Measurements from ENCODE around the gene LHX3. TPM values are rescaled to one million over a fixed set of nuclear protein-coding genes. Genes with fewer than 3 reads are reported as not detected.

LHX3 gene
- polyA plus RNA-seq, 1 donor from 2014 or later, result not detected

GRCh38 chr9:136185066-136185465, 19.9 kb downstream of the LHX3 start:
- H3K9me3 ChIP-seq (ENCODE audit: low read length), result no peaks in the 10 kb centered on the region
- no peak overlapping the region for H3K27ac ChIP-seq (ENCODE audit: low read length)
- H3K27me3 ChIP-seq (ENCODE audit: insufficient read depth, low read depth, low read length), result no peaks in the 10 kb centered on the region
- no peaks in the 10 kb centered on the region for H3K36me3 ChIP-seq (ENCODE audit: insufficient read depth, low read length)
- no peaks in the 10 kb centered on the region for H3K9me2 ChIP-seq (ENCODE audit: insufficient read depth, low read length)
- H2AFZ ChIP-seq (ENCODE audit: low read depth, low read length), result no peak overlapping the region
- no peak overlapping the region for H3K9ac ChIP-seq (ENCODE audit: low read length)
- no peak for TF ChIP-seq EZH2 (IDR thresholded peaks at IDR 0.05; ENCODE audit: borderline replicate concordance, insufficient read depth, low read length, poor library complexity, severe bottlenecking)
- TF ChIP-seq EP300 (conservative IDR thresholded peaks at IDR 0.05; ENCODE audit: poor library complexity, severe bottlenecking), result no peak
- TF ChIP-seq TAF1 (IDR thresholded peaks at IDR 0.05; ENCODE audit: low read depth), result no peak
- TF ChIP-seq, protein P1, sequence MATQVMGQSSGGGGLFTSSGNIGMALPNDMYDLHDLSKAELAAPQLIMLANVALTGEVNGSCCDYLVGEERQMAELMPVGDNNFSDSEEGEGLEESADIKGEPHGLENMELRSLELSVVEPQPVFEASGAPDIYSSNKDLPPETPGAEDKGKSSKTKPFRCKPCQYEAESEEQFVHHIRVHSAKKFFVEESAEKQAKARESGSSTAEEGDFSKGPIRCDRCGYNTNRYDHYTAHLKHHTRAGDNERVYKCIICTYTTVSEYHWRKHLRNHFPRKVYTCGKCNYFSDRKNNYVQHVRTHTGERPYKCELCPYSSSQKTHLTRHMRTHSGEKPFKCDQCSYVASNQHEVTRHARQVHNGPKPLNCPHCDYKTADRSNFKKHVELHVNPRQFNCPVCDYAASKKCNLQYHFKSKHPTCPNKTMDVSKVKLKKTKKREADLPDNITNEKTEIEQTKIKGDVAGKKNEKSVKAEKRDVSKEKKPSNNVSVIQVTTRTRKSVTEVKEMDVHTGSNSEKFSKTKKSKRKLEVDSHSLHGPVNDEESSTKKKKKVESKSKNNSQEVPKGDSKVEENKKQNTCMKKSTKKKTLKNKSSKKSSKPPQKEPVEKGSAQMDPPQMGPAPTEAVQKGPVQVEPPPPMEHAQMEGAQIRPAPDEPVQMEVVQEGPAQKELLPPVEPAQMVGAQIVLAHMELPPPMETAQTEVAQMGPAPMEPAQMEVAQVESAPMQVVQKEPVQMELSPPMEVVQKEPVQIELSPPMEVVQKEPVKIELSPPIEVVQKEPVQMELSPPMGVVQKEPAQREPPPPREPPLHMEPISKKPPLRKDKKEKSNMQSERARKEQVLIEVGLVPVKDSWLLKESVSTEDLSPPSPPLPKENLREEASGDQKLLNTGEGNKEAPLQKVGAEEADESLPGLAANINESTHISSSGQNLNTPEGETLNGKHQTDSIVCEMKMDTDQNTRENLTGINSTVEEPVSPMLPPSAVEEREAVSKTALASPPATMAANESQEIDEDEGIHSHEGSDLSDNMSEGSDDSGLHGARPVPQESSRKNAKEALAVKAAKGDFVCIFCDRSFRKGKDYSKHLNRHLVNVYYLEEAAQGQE (IDR thresholded peaks at IDR 0.05; ENCODE audit: borderline replicate concordance), result no peak
- no peak for TF ChIP-seq POLR2AphosphoS5 (IDR thresholded peaks at IDR 0.05)
- no peak for TF ChIP-seq SMC3 (conservative IDR thresholded peaks at IDR 0.05; ENCODE audit: poor library complexity)
- no peak for TF ChIP-seq RAD21 (conservative IDR thresholded peaks at IDR 0.05)
- TF ChIP-seq, protein P2, sequence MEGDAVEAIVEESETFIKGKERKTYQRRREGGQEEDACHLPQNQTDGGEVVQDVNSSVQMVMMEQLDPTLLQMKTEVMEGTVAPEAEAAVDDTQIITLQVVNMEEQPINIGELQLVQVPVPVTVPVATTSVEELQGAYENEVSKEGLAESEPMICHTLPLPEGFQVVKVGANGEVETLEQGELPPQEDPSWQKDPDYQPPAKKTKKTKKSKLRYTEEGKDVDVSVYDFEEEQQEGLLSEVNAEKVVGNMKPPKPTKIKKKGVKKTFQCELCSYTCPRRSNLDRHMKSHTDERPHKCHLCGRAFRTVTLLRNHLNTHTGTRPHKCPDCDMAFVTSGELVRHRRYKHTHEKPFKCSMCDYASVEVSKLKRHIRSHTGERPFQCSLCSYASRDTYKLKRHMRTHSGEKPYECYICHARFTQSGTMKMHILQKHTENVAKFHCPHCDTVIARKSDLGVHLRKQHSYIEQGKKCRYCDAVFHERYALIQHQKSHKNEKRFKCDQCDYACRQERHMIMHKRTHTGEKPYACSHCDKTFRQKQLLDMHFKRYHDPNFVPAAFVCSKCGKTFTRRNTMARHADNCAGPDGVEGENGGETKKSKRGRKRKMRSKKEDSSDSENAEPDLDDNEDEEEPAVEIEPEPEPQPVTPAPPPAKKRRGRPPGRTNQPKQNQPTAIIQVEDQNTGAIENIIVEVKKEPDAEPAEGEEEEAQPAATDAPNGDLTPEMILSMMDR (IDR thresholded peaks at IDR 0.05; ENCODE audit: poor library complexity, severe bottlenecking), result no peak
- no peak for TF ChIP-seq MXI1 (conservative IDR thresholded peaks at IDR 0.05; ENCODE audit: poor library complexity, severe bottlenecking)
- no peaks in the 10 kb centered on the region for H3F3A ChIP-seq (ENCODE audit: insufficient read depth, low read length, poor library complexity, severe bottlenecking)
- H3K4me2 ChIP-seq (ENCODE audit: low read length), result no peak overlapping the region
- no peak overlapping the region for H3K4me3 ChIP-seq (ENCODE audit: low read length)
- H3K79me2 ChIP-seq (replicated peaks; ENCODE audit: insufficient read depth, low read length), result no peaks in the 10 kb centered on the region
- H4K20me1 ChIP-seq (ENCODE audit: insufficient read depth), result no peaks in the 10 kb centered on the region

GRCh38 chr9:136182850-136183422, 22.0 kb downstream of the LHX3 start:
- no peak overlapping the region for H3K9ac ChIP-seq (ENCODE audit: low read length)
- no peak overlapping the region for H3K4me3 ChIP-seq (ENCODE audit: low read length)
- no peaks in the 10 kb centered on the region for H3K9me3 ChIP-seq (ENCODE audit: low read length)
- no peaks in the 10 kb centered on the region for H3K79me2 ChIP-seq (replicated peaks; ENCODE audit: insufficient read depth, low read length)
- H3K4me2 ChIP-seq (ENCODE audit: low read length), result no peak overlapping the region
- no peaks in the 10 kb centered on the region for H3K36me3 ChIP-seq (ENCODE audit: insufficient read depth, low read length)
- no peaks in the 10 kb centered on the region for H3K9me2 ChIP-seq (ENCODE audit: insufficient read depth, low read length)
- no peak overlapping the region for H3K27ac ChIP-seq (ENCODE audit: low read length)
- no peaks in the 10 kb centered on the region for H4K20me1 ChIP-seq (ENCODE audit: insufficient read depth)
- no peak overlapping the region for H2AFZ ChIP-seq (ENCODE audit: low read depth, low read length)
- H3F3A ChIP-seq (ENCODE audit: insufficient read depth, low read length, poor library complexity, severe bottlenecking), result no peaks in the 10 kb centered on the region
- no peaks in the 10 kb centered on the region for H3K27me3 ChIP-seq (ENCODE audit: insufficient read depth, low read depth, low read length)
- TF ChIP-seq MXI1 (conservative IDR thresholded peaks at IDR 0.05; ENCODE audit: poor library complexity, severe bottlenecking) (no peak), EZH2 (IDR thresholded peaks at IDR 0.05; ENCODE audit: borderline replicate concordance, insufficient read depth, low read length, poor library complexity, severe bottlenecking) (no peak), RAD21 (conservative IDR thresholded peaks at IDR 0.05) (no peak), SMC3 (conservative IDR thresholded peaks at IDR 0.05; ENCODE audit: poor library complexity) (no peak), TAF1 (IDR thresholded peaks at IDR 0.05; ENCODE audit: low read depth) (no peak), POLR2AphosphoS5 (IDR thresholded peaks at IDR 0.05) (no peak), EP300 (conservative IDR thresholded peaks at IDR 0.05; ENCODE audit: poor library complexity, severe bottlenecking) (no peak)
- TF ChIP-seq, protein P1 (IDR thresholded peaks at IDR 0.05; ENCODE audit: borderline replicate concordance), result no peak
- TF ChIP-seq, protein P2 (IDR thresholded peaks at IDR 0.05; ENCODE audit: poor library complexity, severe bottlenecking), result no peak
